ENCODE measurements around the gene SERPINB8.
A peak's percentile ranks its signal among the peaks of the same experiment; 100 is the strongest.

SERPINB8 gene

GRCh38 chr18:63965716-63966330 lies 4.1 kb upstream of the SERPINB8 start:
- no peak for DNase-seq

- no peak for DNase-seq
These were observed 926 bp downstream of the SERPINB8 start for GRCh38 chr18:63970809-63971205.

GRCh38 chr18:63971320-63972001 lies 1.6 kb downstream of the SERPINB8 start:
- DNase-seq, result no peak

GRCh38 chr18:63972002-63972376 lies 2.1 kb downstream of the SERPINB8 start:
- DNase-seq, result no peak

- peak; percentile 41 for DNase-seq
These were observed 5.1 kb downstream of the SERPINB8 start for GRCh38 chr18:63974991-63975390.

GRCh38 chr18:63975628-63976027 lies 5.7 kb downstream of the SERPINB8 start:
- no peak for DNase-seq

GRCh38 chr18:63977040-63977439 lies 7.2 kb downstream of the SERPINB8 start:
- no peak for DNase-seq

- peak; percentile 67 for DNase-seq
These were observed 9.6 kb downstream of the SERPINB8 start for GRCh38 chr18:63979409-63979920.

GRCh38 chr18:63980027-63980426 lies 10.1 kb downstream of the SERPINB8 start:
- DNase-seq, result no peak

- DNase-seq, result no peak
These were observed 11.1 kb downstream of the SERPINB8 start for GRCh38 chr18:63980896-63981460.

GRCh38 chr18:63981719-63982118 lies 11.8 kb downstream of the SERPINB8 start:
- DNase-seq, result no peak

GRCh38 chr18:63982361-63982760 lies 12.5 kb downstream of the SERPINB8 start:
- DNase-seq, result no peak

- no peak for DNase-seq
These were observed 17.0 kb downstream of the SERPINB8 start for GRCh38 chr18:63986885-63987284.

GRCh38 chr18:63987743-63988142 lies 17.9 kb downstream of the SERPINB8 start:
- DNase-seq, result no peak

GRCh38 chr18:63992751-63993150 lies 22.9 kb downstream of the SERPINB8 start:
- peak; percentile 1 for DNase-seq

- peak; percentile 49 for DNase-seq
These were observed 25.0 kb downstream of the SERPINB8 start for GRCh38 chr18:63994783-63995399.

- DNase-seq, result no peak
These were observed 27.2 kb downstream of the SERPINB8 start for GRCh38 chr18:63997041-63997440.

- no peak for DNase-seq
These were observed 27.7 kb downstream of the SERPINB8 start for GRCh38 chr18:63997606-63998005.

- DNase-seq, result no peak
These were observed 30.0 kb downstream of the SERPINB8 start for GRCh38 chr18:63999871-64000270.

GRCh38 chr18:64002581-64002980 lies 32.7 kb downstream of the SERPINB8 start:
- DNase-seq, result no peak

- no peak for DNase-seq
These were observed 39.4 kb downstream of the SERPINB8 start for GRCh38 chr18:64009305-64009704.

- no peak for DNase-seq
These were observed 41.6 kb downstream of the SERPINB8 start for GRCh38 chr18:64011513-64011912.

- no peak for DNase-seq
These were observed 48.0 kb downstream of the SERPINB8 start for GRCh38 chr18:64017870-64018269.
